Fibroblast of the aortic adventitia (primary cell): ENCODE results near the gene HIF3A. TPM values are rescaled to one million over a fixed set of nuclear protein-coding genes. Genes with fewer than 3 reads are reported as not detected.
A peak's percentile ranks its signal among the peaks of the same experiment; 100 is the strongest.

Experiments used
- DNase-seq: peaks from one replicate; pipeline ENCODE4 v3.0.0-alpha.2; 2010; ENCODE audit warnings: low read depth
- H3K4me3 ChIP-seq: 2 replicates; pipeline ENCODE4 v1.5.1; 2011; ENCODE audit warnings: low read depth, mild to moderate bottlenecking, control low read depth, low read length, moderate library complexity
- CTCF ChIP-seq: IDR thresholded peaks from 2 replicates; pipeline ENCODE4 v1.5.1; 2011; ENCODE audit warnings: mild to moderate bottlenecking, low read length, control low read depth, inconsistent platforms; ENCODE audit not compliant: insufficient read depth
- total RNA-seq: library from RNA; depleted of rRNA; stranded (reverse); fragments of >200 nt; gene quantifications from 2 replicates; pipeline ENCODE4 v1.2.3, GENCODE V29; 2012; ENCODE audit warnings: low replicate concordance

Gene HIF3A
- total RNA-seq, 1 donor, result 0.99 TPM

- no peak for DNase-seq
- no peak for TF ChIP-seq CTCF
- H3K4me3 ChIP-seq, result no peak overlapping the region
Observed at GRCh38 chr19:46356149-46357055, 59.6 kb downstream of the HIF3A start.

- peak; percentile 46 for DNase-seq
- TF ChIP-seq CTCF, result no peak
- no peak overlapping the region for H3K4me3 ChIP-seq
Observed at GRCh38 chr19:46357846-46358583, 61.2 kb downstream of the HIF3A start.

GRCh38 chr19:46361915-46362314 is 65.1 kb downstream of the HIF3A start:
- DNase-seq, result no peak
- H3K4me3 ChIP-seq, result no peak overlapping the region
- no peak for TF ChIP-seq CTCF

- H3K4me3 ChIP-seq, result no peak overlapping the region
- TF ChIP-seq CTCF, result no peak
- no peak for DNase-seq
Observed at GRCh38 chr19:46364359-46364758, 67.5 kb downstream of the HIF3A start.

GRCh38 chr19:46365561-46365960 is 68.7 kb downstream of the HIF3A start:
- DNase-seq, result no peak
- H3K4me3 ChIP-seq, result no peak overlapping the region
- TF ChIP-seq CTCF, result no peak

GRCh38 chr19:46366620-46367292 is 69.9 kb downstream of the HIF3A start:
- no peak for TF ChIP-seq CTCF
- H3K4me3 ChIP-seq, result no peak overlapping the region
- DNase-seq, result no peak
